B cell (primary cell): ENCODE results near the gene ABHD6. TPM values are rescaled to one million over a fixed set of nuclear protein-coding genes. Genes with fewer than 3 reads are reported as not detected.

ENCODE experiments used
- ATAC-seq: fragments of 200-7000 bp; cut with Tn5 transposase; one replicate; pipeline ENCODE4 v1.10.0; 2021; ENCODE audit warnings: low read depth, mild to moderate bottlenecking, moderate number of reproducible peaks, moderate library complexity
- CTCF ChIA-PET: fragments of 350-600 bp; sonication (Branson Sonifier 250); formaldehyde crosslinking; loops from one replicate; lab custom pipeline; 2021; ENCODE audit warnings: antibody characterized with exemption, inconsistent platforms; lab: Charles Lee
- POLR2A ChIA-PET: fragments of 350-600 bp; sonication (Branson Sonifier 250); formaldehyde crosslinking; loops from one replicate; lab custom pipeline; 2021; ENCODE audit warnings: antibody characterized with exemption; lab: Charles Lee
- DNase-seq: peaks from one replicate; pipeline ENCODE4 v3.0.0; 2013
- H2AFZ ChIP-seq: 2 replicates; pipeline ENCODE4 v1.6.1; 2012; ENCODE audit warnings: mild to moderate bottlenecking, low read depth, low read length; ENCODE audit not compliant: insufficient read depth, poor library complexity, severe bottlenecking
- H3K27ac ChIP-seq, 2 donors: 1 replicate in 1 of 2; 2 replicates in 1 of 2; pipeline ENCODE4 v1.5.1; 2012 to 2013; ENCODE audit warnings: low read length in 2 of 2, mild to moderate bottlenecking in 2 of 2, moderate library complexity in 1 of 2
- H3K27me3 ChIP-seq, 4 experiments: fragments of 200-600 bp in 1 of 4; sonication (generic) in 1 of 4; replicated peaks in 1 of 4; 1 replicate in 2 of 4; 2 replicates in 2 of 4; pipeline versions ENCODE4 v1.6.1 to v1.7.0; 2013 to 2016; ENCODE audit warnings: low read length in 3 of 4, mild to moderate bottlenecking in 2 of 4, mixed read lengths in 1 of 4, moderate library complexity in 1 of 4; ENCODE audit not compliant: insufficient read depth in 4 of 4, control insufficient read depth in 3 of 4; ENCODE audit errors: control extremely low read depth in 1 of 4
- H3K36me3 ChIP-seq, 2 experiments: replicated peaks in 1 of 2; 1 replicate in 1 of 2; 2 replicates in 1 of 2; pipeline versions ENCODE4 v1.6.1 to v1.7.1; 2013; ENCODE audit warnings: low read length in 1 of 2; ENCODE audit not compliant: insufficient read depth in 2 of 2, control insufficient read depth in 1 of 2; ENCODE audit errors: control extremely low read depth in 1 of 2, extremely low read depth in 1 of 2
- H3K4me1 ChIP-seq, 2 donors: fragments of 200-600 bp in 1 of 2; sonication (generic) in 1 of 2; 1 replicate in 1 of 2; 2 replicates in 1 of 2; pipeline versions ENCODE4 v1.5.1 to v1.6.1; 2013 to 2017; ENCODE audit warnings: low read length in 2 of 2; ENCODE audit not compliant: control insufficient read depth in 2 of 2, insufficient read depth in 2 of 2
- H3K4me2 ChIP-seq: replicated peaks from 2 replicates; pipeline ENCODE3; 2012; ENCODE audit warnings: mild to moderate bottlenecking, low read depth, low read length; ENCODE audit not compliant: poor library complexity, severe bottlenecking
- H3K4me3 ChIP-seq, 5 experiments: fragments of 200-600 bp in 1 of 5; sonication (generic) in 1 of 5; 1 replicate in 3 of 5; 2 replicates in 2 of 5; pipeline versions ENCODE4 v1.5.1 to v1.7.0; 2011 to 2016; ENCODE audit warnings: low read length in 4 of 5, mild to moderate bottlenecking in 4 of 5, low read depth in 2 of 5, control low read depth in 1 of 5, moderate library complexity in 1 of 5; ENCODE audit not compliant: insufficient read depth in 1 of 5; ENCODE audit errors: control extremely low read depth in 1 of 5, extremely low read depth in 1 of 5
- H3K79me2 ChIP-seq: fragments of 200-600 bp; sonication (generic); one replicate; pipeline ENCODE4 v1.6.0; 2016; ENCODE audit warnings: low read length; ENCODE audit not compliant: control insufficient read depth, insufficient read depth
- H3K9ac ChIP-seq: fragments of 200-600 bp; sonication (generic); 2 replicates; pipeline ENCODE4 v1.6.1; 2017; ENCODE audit warnings: mild to moderate bottlenecking, low read length, moderate library complexity
- H3K9me3 ChIP-seq, 3 donors: one replicate each; pipeline versions ENCODE4 v1.6.1 to v1.7.1; 2013; ENCODE audit warnings: low read length in 2 of 3; ENCODE audit not compliant: control insufficient read depth in 2 of 3, insufficient read depth in 1 of 3; ENCODE audit errors: control extremely low read depth in 1 of 3
- H4K20me1 ChIP-seq: 2 replicates; pipeline ENCODE4 v1.6.0; 2012; ENCODE audit warnings: mild to moderate bottlenecking, low read length; ENCODE audit not compliant: insufficient read depth, control insufficient read depth, poor library complexity, severe bottlenecking
- H3K27ac Mint-ChIP-seq: one replicate; pipeline ENCODE4 v1.8.0; 2021; ENCODE audit warnings: mixed read lengths
- H3K27me3 Mint-ChIP-seq: one replicate; pipeline ENCODE4 v1.8.0; 2021; ENCODE audit warnings: mixed read lengths
- H3K4me1 Mint-ChIP-seq: one replicate; pipeline ENCODE4 v1.8.0; 2021; ENCODE audit warnings: mixed read lengths
- H3K4me3 Mint-ChIP-seq: one replicate; pipeline ENCODE4 v1.8.0; 2021; ENCODE audit warnings: mixed read lengths
- H3K9me3 Mint-ChIP-seq: one replicate; pipeline ENCODE4 v1.8.0; 2022; ENCODE audit warnings: mixed read lengths; ENCODE audit not compliant: insufficient read depth
- CTCF ChIP-seq: fragments of 200-600 bp; IDR thresholded peaks from one replicate; pipeline ENCODE4 v1.8.0; 2022; ENCODE audit warnings: antibody characterized with exemption, mild to moderate bottlenecking
- EZH2 ChIP-seq: IDR thresholded peaks from 2 replicates; pipeline ENCODE4 v1.6.1; 2012; ENCODE audit warnings: borderline replicate concordance, low read depth, mild to moderate bottlenecking, moderate library complexity, low read length; ENCODE audit not compliant: insufficient read depth, poor library complexity, severe bottlenecking
- WGBS: methylation state at CpG from one replicate; pipeline ENCODE4 v1.1.5; 2013; ENCODE audit warnings: missing lambda C conversion rate; ENCODE audit not compliant: insufficient coverage; 5-methylcytosine and 5-hydroxymethylcytosine counted together
- intact Hi-C: fragments of 100-400 bp; cut with micrococcal nuclease; formaldehyde crosslinking; loops from one replicate; pipeline ENCODE4 v1.10.0; 2022
- polyA plus RNA-seq: library from polyadenylated mRNA; depleted of rRNA; stranded (reverse); fragments of >200 nt; gene quantifications from 2 replicates; pipeline ENCODE4 v1.2.3, GENCODE V29; 2012
- total RNA-seq, 2 donors: library from RNA; stranded (reverse); fragments of 120-200 nt in 1 of 2; gene quantifications; 1 replicate in 1 of 2; 2 replicates in 1 of 2; pipeline versions ENCODE4 v1.2.3 to v1.2.4, GENCODE V29; 2013 to 2022

Gene ABHD6
- total and polyA plus RNA-seq, 2 donors (not counting 1 experiment from before 2014, with no cell fraction given), result 4.5 to 24.2 TPM

- Histone ChIP-seq H3K4me1 (peaks cover 88% of the 10 kb centered on the region in 2 donors), H3K9me3 (peaks cover 0 to 11% (median 0%) of the 10 kb centered on the region in 3 donors), H3K4me3 (peak overlapping the region in 1 of 5 experiments; percentile 40), H3K79me2 (peaks cover 98% of the 10 kb centered on the region), H3K9ac (no peak overlapping the region), H4K20me1 (no peaks in the 10 kb centered on the region), H2AFZ (no peak overlapping the region), H3K36me3 (peaks cover 0 to 20% of the 10 kb centered on the region in 2 experiments), H3K27ac (peak overlapping the region; percentile 54 to 85), H3K27me3 (no peaks in the 10 kb centered on the region), H3K4me2 (peak overlapping the region; percentile 65)
- peaks cover 73% of the 10 kb centered on the region for H3K4me1 Mint-ChIP-seq
- H3K27me3 Mint-ChIP-seq, result no peaks in the 10 kb centered on the region
- no peaks in the 10 kb centered on the region for H3K9me3 Mint-ChIP-seq
- ChIA-PET CTCF (interaction anchor here (0.6 to 10.2 kb wide), 3 partner anchors 9 to 74 kb away, joined by 5 to 349 read pairs (median 5); no protein-coding TSS in a partner anchor), POLR2A (interaction anchor here (11.4 kb wide), 1 partner anchor 12 kb away, joined by 182 read pairs; no protein-coding TSS in a partner anchor)
- TF ChIP-seq CTCF (no peak), EZH2 (no peak)
- 90% methylated on average over 2 of the region's 3 CpGs for WGBS
- ATAC-seq, result no peak
- H3K27ac Mint-ChIP-seq, result peak overlapping the region; percentile 88
- no peak for DNase-seq
- intact Hi-C loops, result no loop called here
- H3K4me3 Mint-ChIP-seq, result peak overlapping the region; percentile 35
Observed at GRCh38 chr3:58341376-58341775, 103.8 kb downstream of the ABHD6 start.

- peak overlapping the region; percentile 75 for H3K27ac Mint-ChIP-seq
- Histone ChIP-seq H3K4me2 (peak overlapping the region; percentile 65), H4K20me1 (no peaks in the 10 kb centered on the region), H3K36me3 (peaks cover 0 to 20% of the 10 kb centered on the region in 2 experiments), H3K9me3 (peaks cover 0 to 11% (median 0%) of the 10 kb centered on the region in 3 donors), H3K9ac (no peak overlapping the region), H3K4me1 (peaks cover 84 to 88% of the 10 kb centered on the region in 2 donors), H2AFZ (no peak overlapping the region), H3K4me3 (no peak overlapping the region), H3K27me3 (no peaks in the 10 kb centered on the region), H3K79me2 (peaks cover 96% of the 10 kb centered on the region), H3K27ac (peak overlapping the region in 1 of 2 donors; percentile 85)
- H3K27me3 Mint-ChIP-seq, result no peaks in the 10 kb centered on the region
- no peaks in the 10 kb centered on the region for H3K9me3 Mint-ChIP-seq
- ChIA-PET CTCF (interaction anchor here (15.0 kb wide), 1 partner anchor 6 kb away, joined by 349 read pairs; the partner anchor contains the start of gene PXK), POLR2A (interaction anchor here (11.4 kb wide), 1 partner anchor 10 kb away, joined by 182 read pairs; no protein-coding TSS in a partner anchor)
- peaks cover 72% of the 10 kb centered on the region for H3K4me1 Mint-ChIP-seq
- no CpG with 5 or more reads among the region's 5 CpGs for WGBS
- ATAC-seq (no peak), DNase-seq (no peak)
- peak overlapping the region; percentile 17 for H3K4me3 Mint-ChIP-seq
- TF ChIP-seq EZH2, result no peak
- no peak for TF ChIP-seq CTCF
- intact Hi-C loops, result no loop called here
Observed at GRCh38 chr3:58342676-58343075, 105.1 kb downstream of the ABHD6 start.
